SK-N-SH (cell line): Measurements from ENCODE around the gene CRLF1. TPM values are rescaled to one million over a fixed set of nuclear protein-coding genes. Genes with fewer than 3 reads are reported as not detected.

Source experiments
- CTCF ChIA-PET: fragments of 300-600, 350-600 bp; formaldehyde crosslinking; extraction: SDS; loops from one replicate; lab custom pipeline; 2021; lab: Yijun Ruan, JAX
- POLR2A ChIA-PET: fragments of 350-600 bp; sonication (Branson Sonifier 250); formaldehyde crosslinking; extraction: SDS; loops from one replicate; lab custom pipeline; 2020; ENCODE audit warnings: antibody characterized with exemption, inconsistent platforms; lab: Yijun Ruan, JAX
- DNase-seq: peaks from one replicate; pipeline ENCODE4 v3.0.0; 2012
- H2AFZ ChIP-seq: fragments of 200-600 bp; sonication (generic); 2 replicates; pipeline ENCODE4 v1.8.1; 2016; ENCODE audit warnings: antibody characterized with exemption, mild to moderate bottlenecking, low read depth
- H3F3A ChIP-seq: fragments of 200-600 bp; sonication (generic); replicated peaks from 2 replicates; pipeline ENCODE3; 2016; ENCODE audit warnings: antibody characterized with exemption, mild to moderate bottlenecking; ENCODE audit not compliant: insufficient read depth
- H3K27ac ChIP-seq, 2 experiments: fragments of 200-500 bp in 1 of 2; fragments of 200-600 bp in 1 of 2; sonication (Bioruptor generic) in 1 of 2; sonication (generic), shearing (Covaris generic) in 1 of 2; 2 replicates each; pipeline versions ENCODE4 v1.5.1 to v1.6.1; 2014 to 2016; ENCODE audit warnings: low read depth in 2 of 2, inconsistent platforms in 1 of 2, low read length in 1 of 2, mild to moderate bottlenecking in 1 of 2, mixed read lengths in 1 of 2
- H3K27me3 ChIP-seq: fragments of 200-600 bp; sonication (generic), shearing (Covaris generic); 2 replicates; pipeline ENCODE4 v1.6.1; 2016; ENCODE audit warnings: mixed run types; ENCODE audit not compliant: insufficient read depth
- H3K36me3 ChIP-seq, 2 experiments: fragments of 200-500 bp in 1 of 2; fragments of 200-600 bp in 1 of 2; sonication (Bioruptor generic) in 1 of 2; sonication (generic) in 1 of 2; replicated peaks in 1 of 2; 2 replicates each; pipeline versions ENCODE3 to v1.5.1; 2014 to 2016; ENCODE audit warnings: low read length in 1 of 2, mild to moderate bottlenecking in 1 of 2; ENCODE audit not compliant: insufficient read depth in 2 of 2, control insufficient read depth in 1 of 2
- H3K4me1 ChIP-seq, 2 experiments: fragments of 200-500 bp in 1 of 2; fragments of 200-600 bp in 1 of 2; sonication (Bioruptor generic) in 1 of 2; sonication (generic), shearing (Covaris generic) in 1 of 2; 2 replicates each; pipeline versions ENCODE4 v1.5.1 to v1.6.1; 2014 to 2016; ENCODE audit warnings: low read depth in 1 of 2, low read length in 1 of 2, mixed run types in 1 of 2; ENCODE audit not compliant: insufficient read depth in 2 of 2, control insufficient read depth in 1 of 2
- H3K4me2 ChIP-seq: fragments of 200-600 bp; sonication (generic), shearing (Covaris generic); 2 replicates; pipeline ENCODE4 v1.6.1; 2017; ENCODE audit warnings: mixed run types
- H3K4me3 ChIP-seq, 2 experiments: fragments of 200-500 bp in 1 of 2; fragments of 200-600 bp in 1 of 2; sonication (Bioruptor generic) in 1 of 2; sonication (generic), shearing (Covaris generic) in 1 of 2; 2 replicates each; pipeline versions ENCODE4 v1.5.1 to v1.8.1; 2014 to 2016; ENCODE audit warnings: low read depth in 2 of 2, inconsistent platforms in 1 of 2, low read length in 1 of 2, mild to moderate bottlenecking in 1 of 2, mixed read lengths in 1 of 2, moderate library complexity in 1 of 2
- H3K79me2 ChIP-seq: fragments of 200-600 bp; sonication (generic); 2 replicates; pipeline ENCODE4 v1.8.1; 2017; ENCODE audit warnings: mild to moderate bottlenecking; ENCODE audit not compliant: insufficient read depth
- H3K9ac ChIP-seq: fragments of 200-600 bp; sonication (generic); 2 replicates; pipeline ENCODE4 v1.6.1; 2017; ENCODE audit warnings: mixed run types
- H3K9me2 ChIP-seq: fragments of 200-600 bp; sonication (generic); 2 replicates; pipeline ENCODE4 v1.6.1; 2017; ENCODE audit warnings: mixed run types
- H3K9me3 ChIP-seq: fragments of 200-600 bp; sonication (generic); 2 replicates; pipeline ENCODE4 v1.6.1; 2017; ENCODE audit warnings: mixed run types, mild to moderate bottlenecking, moderate library complexity
- H4K20me1 ChIP-seq: fragments of 200-600 bp; sonication (generic); 2 replicates; pipeline ENCODE4 v1.6.1; 2017; ENCODE audit warnings: mild to moderate bottlenecking, mixed run types; ENCODE audit not compliant: insufficient read depth
- EP300 ChIP-seq, 2 experiments: IDR thresholded peaks; 2 replicates each; pipeline versions ENCODE4 v1.4.0 to v1.6.1; 2012; ENCODE audit warnings: borderline replicate concordance in 1 of 2, low read depth in 1 of 2, low read length in 1 of 2
- EZH2phosphoT487 ChIP-seq: fragments of 200-600 bp; sonication (generic); IDR thresholded peaks from 2 replicates; pipeline ENCODE4 v1.6.1; 2017; ENCODE audit warnings: low read depth, mixed run types, mild to moderate bottlenecking, antibody characterized with exemption, moderate library complexity, borderline replicate concordance
- FOSL2 ChIP-seq: IDR thresholded peaks from 2 replicates; pipeline ENCODE4 v1.4.0; 2012; ENCODE audit warnings: low read depth, mild to moderate bottlenecking, moderate library complexity, borderline replicate concordance
- FOXM1 ChIP-seq: IDR thresholded peaks from 2 replicates; pipeline ENCODE4 v1.4.0; 2012; ENCODE audit warnings: low read depth, mild to moderate bottlenecking
- GABPA ChIP-seq: IDR thresholded peaks from 2 replicates; pipeline ENCODE4 v1.4.0; 2012; ENCODE audit warnings: low read depth, mild to moderate bottlenecking
- IRF3 ChIP-seq: fragments of 150-350 bp; IDR thresholded peaks from 2 replicates; pipeline ENCODE4 v1.6.1; 2016; ENCODE audit warnings: mild to moderate bottlenecking, low read depth, low read length
- MAX ChIP-seq: IDR thresholded peaks from 2 replicates; pipeline ENCODE4 v1.4.0; 2012; ENCODE audit warnings: low read depth
- PBX3 ChIP-seq: IDR thresholded peaks from 2 replicates; pipeline ENCODE4; 2012
- RAD21 ChIP-seq: IDR thresholded peaks from 2 replicates; pipeline ENCODE4 v1.6.1; 2012; ENCODE audit warnings: mild to moderate bottlenecking, low read length
- RCOR1 ChIP-seq: fragments of 150-350 bp; IDR thresholded peaks from 2 replicates; pipeline ENCODE4 v1.6.1; 2017; ENCODE audit warnings: antibody characterized with exemption, low read length
- SIN3A ChIP-seq: IDR thresholded peaks from 2 replicates; pipeline ENCODE4 v1.6.1; 2012; ENCODE audit warnings: low read depth, mild to moderate bottlenecking, low read length, moderate library complexity, borderline replicate concordance
- SMC3 ChIP-seq: IDR thresholded peaks from 2 replicates; pipeline ENCODE4 v1.6.1; 2012; ENCODE audit warnings: low read depth, low read length, improper control_type of control experiment
- TAF1 ChIP-seq: IDR thresholded peaks from 2 replicates; pipeline ENCODE4 v1.6.1; 2012; ENCODE audit warnings: low read depth, mild to moderate bottlenecking, low read length, moderate library complexity, borderline replicate concordance
- TCF12 ChIP-seq: IDR thresholded peaks from 2 replicates; pipeline ENCODE4 v1.4.0; 2012
- USF2 ChIP-seq: fragments of 150-350 bp; IDR thresholded peaks from 2 replicates; pipeline ENCODE4 v1.6.1; 2017; ENCODE audit warnings: antibody characterized with exemption, low read length, low read depth, borderline replicate concordance
- ZBTB33 ChIP-seq: IDR thresholded peaks from 2 replicates; pipeline ENCODE4 v1.4.0; 2012; ENCODE audit warnings: low read depth, borderline replicate concordance
- WGBS: methylation state at CpG from one replicate; pipeline ENCODE4 v1.1.6; 2017; ENCODE audit warnings: low lambda C conversion rate; 5-methylcytosine and 5-hydroxymethylcytosine counted together
- polyA plus RNA-seq, 3 experiments: library from polyadenylated mRNA; depleted of rRNA; stranded (reverse); fragments of >200 nt; gene quantifications; 2 replicates each; pipeline ENCODE4 v1.2.3, GENCODE V29; 2012

CRLF1 gene
- polyA plus RNA-seq, 1 of the 3 experiments (the other 2 are of a cell fraction), result 0.71 TPM

- H3K4me3 ChIP-seq, result no peak overlapping the region
- H4K20me1 ChIP-seq, result no peaks in the 10 kb centered on the region
- H3K27ac ChIP-seq, result peak overlapping the region in 1 of 2 experiments; percentile 44; a peak in 2 of 4 replicates
- peaks cover 10% of the 10 kb centered on the region; the same call in 1 of the 2 replicates for H3K79me2 ChIP-seq
- H3K4me2 ChIP-seq, result no peak overlapping the region
- peaks cover 6 to 33% of the 10 kb centered on the region in 2 experiments; a peak in 2 of 4 replicates for H3K4me1 ChIP-seq
- no peak overlapping the region for H2AFZ ChIP-seq
- WGBS, result 61% methylated on average over 11 of the region's 22 CpGs
- peaks cover 35% of the 10 kb centered on the region for H3F3A ChIP-seq
- no peaks in the 10 kb centered on the region for H3K9me3 ChIP-seq
- TF ChIP-seq MAX, result no peak
- peak; percentile 47; the same call in 1 of the 2 replicates for TF ChIP-seq RCOR1
- TF ChIP-seq TAF1, result no peak
- peak in 1 of 2 experiments; percentile 18; a peak in 1 of 4 replicates for TF ChIP-seq EP300 (IDR thresholded peaks at IDR 0.05; ENCODE audit: borderline replicate concordance in 1 of 2, low read depth in 1 of 2, low read length in 1 of 2)
- TF ChIP-seq SMC3, result no peak
- ChIA-PET POLR2A (no interaction called here), CTCF (interaction anchor here (0.9 to 10.5 kb wide), 13 partner anchors 10 to 397 kb away, joined by 3 to 234 read pairs (median 10); partner anchors contain the start of gene CERS1)
- DNase-seq, result peak; percentile 71
- no peaks in the 10 kb centered on the region for H3K9me2 ChIP-seq
- no peaks in the 10 kb centered on the region for H3K36me3 ChIP-seq
- no peaks in the 10 kb centered on the region for H3K27me3 ChIP-seq
- H3K9ac ChIP-seq, result no peak overlapping the region
Observed at GRCh38 chr19:18591735-18592385, 14.7 kb downstream of the CRLF1 start.

- H3K4me1 ChIP-seq, result peaks cover 6 to 29% of the 10 kb centered on the region in 2 experiments; a peak in 2 of 4 replicates
- H3K9ac ChIP-seq, result peak overlapping the region; percentile 79
- no peaks in the 10 kb centered on the region for H3K36me3 ChIP-seq
- 0 out of 4 replicates have a peak, but pooled peaks of 1 of the 2 experiments have one; percentile 30 for TF ChIP-seq EP300 (IDR thresholded peaks at IDR 0.05; ENCODE audit: borderline replicate concordance in 1 of 2, low read depth in 1 of 2, low read length in 1 of 2)
- no peak for TF ChIP-seq FOSL2
- TF ChIP-seq GABPA, result no peak
- TF ChIP-seq IRF3, result no peak
- peak; percentile 65 for TF ChIP-seq RAD21
- TF ChIP-seq EZH2phosphoT487, result no peak
- TF ChIP-seq FOXM1, result no peak
- peak; percentile 64; the same call in 1 of the 2 replicates for TF ChIP-seq SIN3A
- TF ChIP-seq SMC3, result peak; percentile 55
- 0 out of 2 replicates have a peak, but pooled peaks have one; percentile 39 for TF ChIP-seq RCOR1
- no peak for TF ChIP-seq USF2
- TF ChIP-seq TCF12, result no peak
- no peak for TF ChIP-seq ZBTB33
- TF ChIP-seq PBX3, result no peak
Observed at GRCh38 chr19:18590273-18591272, 16.0 kb downstream of the CRLF1 start.

More at GRCh38 chr19:18590273-18591272, 16.0 kb downstream of the CRLF1 start:
- H3F3A ChIP-seq, result peaks cover 26% of the 10 kb centered on the region
- peak overlapping the region; percentile 69 to 94 for H3K27ac ChIP-seq
- no peak overlapping the region for H2AFZ ChIP-seq
- 20% methylated on average over 31 of the region's 40 CpGs for WGBS
- POLR2A ChIA-PET, result interaction anchor here (0.6 to 2.5 kb wide), 6 partner anchors 19 to 328 kb away, joined by 3 to 20 read pairs (median 6); partner anchors contain the start of genes COPE, DDX49, TMEM59L and UBA52
- no peaks in the 10 kb centered on the region for H3K9me2 ChIP-seq
- no peaks in the 10 kb centered on the region for H3K9me3 ChIP-seq
- no peaks in the 10 kb centered on the region for H3K27me3 ChIP-seq
- CTCF ChIA-PET, result interaction anchor here (0.6 to 10.5 kb wide), 50 partner anchors 8 to 396 kb away, joined by 3 to 234 read pairs (median 5); partner anchors contain the start of genes CERS1, CRLF1, ELL and KXD1
- no peaks in the 10 kb centered on the region for H4K20me1 ChIP-seq
- peak overlapping the region; percentile 83 to 89 for H3K4me3 ChIP-seq
- H3K79me2 ChIP-seq, result peaks cover 10% of the 10 kb centered on the region; the same call in 1 of the 2 replicates
- peak; percentile 89 for DNase-seq
- peak overlapping the region; percentile 92 for H3K4me2 ChIP-seq
